ENCODE data around the gene PLN. TPM values are rescaled to one million over a fixed set of nuclear protein-coding genes. Genes with fewer than 3 reads are reported as not detected.

PLN gene
- total and polyA plus RNA-seq, 10 of the 15 experiments (the other 5 are each of a cell fraction or from before 2014, with no cell fraction given), result 0.16 to 0.44 TPM; not detected in 8

- no peak for TF ChIP-seq RELB (IDR thresholded peaks at IDR 0.05; ENCODE audit: low read depth)
Measured at GRCh38 chr6:118548136-118548535, at the start of gene PLN (continued).

- Histone ChIP-seq H3K4me3 (no peak overlapping the region), H3K27ac (ENCODE audit: control insufficient read depth, insufficient read depth) (no peak overlapping the region), H2AFZ (ENCODE audit: control insufficient read depth, low read depth, low read length) (no peak overlapping the region), H3K4me2 (ENCODE audit: control insufficient read depth, insufficient read depth) (no peak overlapping the region), H3K9ac (ENCODE audit: control insufficient read depth, insufficient read depth, low read length) (no peak overlapping the region), H3K4me1 (ENCODE audit: control insufficient read depth, insufficient read depth, low read length) (no peaks in the 10 kb centered on the region), H4K20me1 (ENCODE audit: control insufficient read depth, insufficient read depth) (no peaks in the 10 kb centered on the region), H3K27me3 (replicated peaks in 1 of 2; ENCODE audit: control insufficient read depth in 2 of 2, insufficient read depth in 2 of 2, low read length in 1 of 2) (no peaks in the 10 kb centered on the region), H3K36me3 (ENCODE audit: control insufficient read depth in 2 of 2, insufficient read depth in 2 of 2, low read length in 1 of 2) (no peaks in the 10 kb centered on the region), H3K9me3 (replicated peaks; ENCODE audit: control insufficient read depth, insufficient read depth, low read length) (no peaks in the 10 kb centered on the region), H3K79me2 (ENCODE audit: control insufficient read depth, insufficient read depth, low read length) (no peaks in the 10 kb centered on the region)
- WGBS (ENCODE audit: insufficient coverage, insufficient replicate concordance, low lambda C conversion rate, missing lambda C conversion rate), result 96% methylated on average over 10 of the region's 10 CpGs
- FAIRE-seq (no peak), ATAC-seq (no peak), DNase-seq (ENCODE audit: low read depth, low spot score) (no peak)
- ChIA-PET RAD21 (ENCODE audit: unreplicated experiment) (no interaction called here), CTCF (no interaction called here), POLR2A (no interaction called here), SMC1A (ENCODE audit: uncharacterized antibody, unreplicated experiment) (no interaction called here)
- BruUV-seq (replicated peaks), result no TSS peak
- TF ChIP-seq ETV6 (conservative IDR thresholded peaks at IDR 0.05 in 1 of 2, IDR thresholded peaks at IDR 0.05 in 1 of 2; ENCODE audit: borderline replicate concordance in 1 of 2, low read depth in 1 of 2) (no peak), BRCA1 (IDR thresholded peaks at IDR 0.05; ENCODE audit: low read depth, low read length) (no peak), SUZ12 (IDR thresholded peaks at IDR 0.05; ENCODE audit: unreplicated experiment) (no peak), BMI1 (IDR thresholded peaks at IDR 0.05; ENCODE audit: borderline replicate concordance) (no peak), LARP7 (IDR thresholded peaks at IDR 0.05) (no peak)
- intact Hi-C loops (cut with micrococcal nuclease; ENCODE audit: unreplicated experiment) (no loop called here), in situ Hi-C loops (cut with MboI) (no loop called here)
Measured at GRCh38 chr6:118500130-118501015, 47.7 kb upstream of the PLN start.

Data from GM12878 (cell line).